NCI-H510A (cell line): ENCODE results near the gene B9D1.

Experiments used
- DNase-seq: peaks from one replicate; lab custom pipeline; 2025; lab: John Stamatoyannopoulos, UW

B9D1 gene

DNA sequence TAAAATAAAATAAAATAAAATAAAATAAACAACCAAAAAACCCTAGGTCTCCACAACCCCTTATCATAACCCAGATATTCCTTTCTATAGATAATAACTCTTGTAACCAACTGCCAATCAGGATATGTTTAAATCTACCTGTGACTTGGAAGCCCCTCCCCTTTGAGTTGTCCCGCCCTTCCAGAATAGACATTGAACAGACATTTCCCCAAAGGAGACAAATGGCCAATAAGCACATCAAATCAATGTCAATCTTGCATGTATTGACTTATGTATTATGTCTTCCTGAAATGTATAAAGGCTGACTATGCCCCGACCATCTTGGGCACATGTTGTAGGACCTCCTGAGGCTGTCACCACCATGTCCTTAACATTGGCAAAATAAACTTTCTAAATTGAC lies 14.3 kb upstream of the B9D1 start:
- peak; percentile 36 for DNase-seq

DNA sequence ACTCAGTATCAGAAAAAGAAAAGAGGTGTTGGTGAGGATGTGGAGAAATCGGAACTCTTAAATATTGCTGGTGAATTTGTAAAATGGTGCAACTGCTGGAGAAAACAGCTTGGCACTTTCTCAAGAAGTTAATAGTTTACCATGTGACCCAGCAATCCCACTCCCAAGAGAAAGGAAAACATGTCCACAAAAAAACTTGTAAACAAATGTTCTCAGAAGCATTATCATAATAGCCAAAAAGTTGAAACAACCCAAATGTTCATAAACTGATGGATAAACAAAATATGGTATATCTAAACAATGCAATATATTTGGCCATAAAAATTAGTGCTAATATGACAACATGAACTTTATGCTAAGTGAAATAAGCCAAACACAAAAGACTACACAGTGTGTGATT lies 13.2 kb upstream of the B9D1 start:
- DNase-seq, result no peak

DNA sequence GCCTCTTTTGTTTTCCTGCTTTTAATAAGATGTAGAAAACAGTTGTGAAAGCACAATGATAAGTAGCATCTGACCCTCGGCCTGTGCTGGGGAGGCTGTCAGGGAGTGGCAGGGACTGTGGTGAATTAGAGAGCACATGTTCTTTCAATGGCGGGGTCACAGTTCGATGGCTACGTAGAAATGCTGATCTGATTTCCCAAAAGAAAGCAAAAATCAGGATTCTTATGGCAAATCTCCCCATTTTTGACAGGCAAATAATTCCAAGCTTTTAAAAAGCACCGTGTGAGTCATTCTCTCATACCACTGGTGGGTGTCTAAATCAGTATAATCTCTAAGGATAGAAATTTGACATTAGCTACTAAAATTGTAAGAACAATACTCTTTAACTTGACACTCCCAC lies 11.6 kb upstream of the B9D1 start:
- DNase-seq, result no peak

DNA sequence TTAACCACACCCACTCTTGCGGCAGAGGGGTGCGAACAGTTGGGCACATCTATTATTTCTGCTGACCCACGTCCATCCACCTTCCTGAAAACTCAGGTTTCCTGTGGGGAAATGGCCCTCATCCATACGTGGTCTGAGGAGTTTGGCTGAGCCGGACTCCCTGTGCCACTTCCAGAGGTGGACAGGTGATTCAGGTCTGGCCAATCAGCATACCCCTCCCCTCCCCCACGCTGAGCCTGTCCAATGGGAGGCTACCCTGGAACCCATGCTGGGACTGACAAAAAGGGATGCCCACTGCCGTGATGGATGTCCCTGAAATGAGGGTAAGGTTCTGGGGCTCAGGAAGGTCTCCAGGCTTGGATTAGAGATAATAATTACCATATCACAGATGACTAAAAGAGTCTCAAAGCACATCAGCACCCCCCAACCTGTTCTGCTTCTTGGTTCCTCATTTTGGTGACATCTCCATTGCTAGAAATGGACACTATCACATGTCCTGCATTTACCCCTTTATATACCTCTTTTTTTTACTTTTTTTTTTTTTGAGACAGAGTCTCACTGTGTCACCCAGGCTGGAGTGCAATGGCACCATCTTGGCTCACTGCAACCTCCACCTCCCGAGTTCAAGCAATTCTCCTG lies 10.5 kb upstream of the B9D1 start:
- DNase-seq, result no peak

DNA sequence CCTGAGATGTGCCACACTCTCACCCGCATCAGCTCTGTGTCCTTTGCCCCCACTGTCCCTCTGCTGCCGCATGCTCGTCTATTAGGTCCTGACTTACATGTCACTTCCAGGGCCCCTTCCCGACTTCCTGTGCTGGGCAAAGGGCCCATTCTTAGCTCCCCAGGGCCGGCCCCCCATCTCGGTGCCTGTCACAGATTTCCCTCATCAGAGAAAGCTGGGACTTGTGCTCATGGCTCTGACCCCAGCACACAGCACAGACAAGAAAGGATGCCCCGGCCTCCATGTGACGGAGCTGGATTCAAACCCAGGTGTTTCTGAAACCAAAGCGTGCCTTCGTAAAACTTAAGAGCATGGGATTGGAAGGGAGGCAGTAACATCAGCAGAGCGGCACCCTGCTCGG lies 9.9 kb upstream of the B9D1 start:
- no peak for DNase-seq

DNA sequence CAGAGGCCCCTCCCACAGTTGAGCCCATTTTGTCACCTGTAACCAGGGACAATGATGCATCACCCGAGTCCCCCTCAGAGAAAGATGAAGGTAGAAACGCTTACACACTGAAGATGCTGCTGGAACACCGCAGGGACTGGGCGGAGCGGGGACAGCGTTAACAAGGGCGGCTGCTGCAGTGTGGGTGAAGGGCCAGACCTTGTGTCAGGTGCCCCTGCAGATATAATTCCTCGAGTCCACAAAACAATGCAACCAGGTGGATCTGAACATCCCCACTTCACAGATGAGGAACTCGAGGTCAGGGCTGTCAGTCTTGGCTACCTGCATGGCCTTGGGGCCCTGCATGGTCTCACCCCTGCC lies 9.5 kb upstream of the B9D1 start:
- no peak for DNase-seq

DNA sequence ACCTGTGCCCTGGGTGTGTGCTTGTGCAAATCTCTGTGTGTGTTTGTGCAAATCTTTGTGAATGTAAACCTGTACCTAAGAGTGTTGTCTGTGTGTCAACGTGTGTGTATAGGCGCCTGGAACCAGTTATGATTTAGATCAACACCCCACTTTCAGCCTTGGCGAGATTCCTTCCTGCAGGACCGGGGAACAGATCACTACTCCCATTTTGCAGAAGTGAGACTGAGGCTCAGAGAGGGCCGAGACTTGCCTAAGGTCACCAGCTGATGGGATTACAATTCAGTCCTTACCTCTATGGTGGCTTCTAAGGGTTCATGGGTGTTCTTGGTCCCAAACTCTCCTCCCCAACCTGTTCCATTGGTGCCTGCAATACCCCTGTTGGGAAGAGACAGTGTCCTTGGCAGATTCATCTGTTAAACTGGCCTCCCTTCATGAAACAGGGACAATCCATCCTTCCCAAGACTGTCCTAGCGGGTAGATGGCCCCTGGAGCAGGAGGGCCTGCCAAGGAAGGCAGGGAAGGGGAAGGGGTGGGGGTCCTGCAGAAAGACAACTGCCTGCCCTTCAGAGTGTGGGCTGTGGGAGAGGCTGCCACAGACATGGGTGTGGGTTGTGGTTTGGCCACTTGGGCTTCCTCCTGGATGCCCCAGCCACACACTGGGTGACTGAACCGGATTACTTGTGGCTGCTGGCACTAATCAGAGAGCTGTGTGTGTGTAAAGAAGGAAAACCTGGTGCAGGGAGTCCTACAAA lies 8.9 kb upstream of the B9D1 start:
- no peak for DNase-seq

DNA sequence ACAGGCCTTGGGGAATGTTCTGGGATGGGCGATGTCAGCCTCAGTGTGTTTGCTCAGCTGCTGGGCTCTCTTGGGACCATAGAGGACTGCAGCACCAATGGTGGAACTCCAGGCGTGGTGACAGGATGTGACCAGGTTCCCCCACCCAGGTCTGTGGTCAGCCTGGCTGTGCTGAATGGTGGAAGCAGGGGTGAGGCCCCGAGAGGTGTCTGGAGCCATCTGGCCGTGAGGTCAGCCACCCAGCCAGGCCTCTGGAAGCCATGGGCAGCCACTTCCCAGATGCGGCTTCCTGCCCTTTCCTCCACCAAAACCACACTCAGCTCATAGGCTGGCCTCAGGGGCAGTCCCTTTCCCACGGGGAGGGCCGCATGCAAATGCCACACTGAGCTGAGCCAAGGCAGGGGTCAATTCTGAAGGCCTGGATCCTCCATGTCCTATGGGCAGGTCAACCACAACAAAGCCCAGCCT lies 8.0 kb upstream of the B9D1 start:
- peak; percentile 32 for DNase-seq

DNA sequence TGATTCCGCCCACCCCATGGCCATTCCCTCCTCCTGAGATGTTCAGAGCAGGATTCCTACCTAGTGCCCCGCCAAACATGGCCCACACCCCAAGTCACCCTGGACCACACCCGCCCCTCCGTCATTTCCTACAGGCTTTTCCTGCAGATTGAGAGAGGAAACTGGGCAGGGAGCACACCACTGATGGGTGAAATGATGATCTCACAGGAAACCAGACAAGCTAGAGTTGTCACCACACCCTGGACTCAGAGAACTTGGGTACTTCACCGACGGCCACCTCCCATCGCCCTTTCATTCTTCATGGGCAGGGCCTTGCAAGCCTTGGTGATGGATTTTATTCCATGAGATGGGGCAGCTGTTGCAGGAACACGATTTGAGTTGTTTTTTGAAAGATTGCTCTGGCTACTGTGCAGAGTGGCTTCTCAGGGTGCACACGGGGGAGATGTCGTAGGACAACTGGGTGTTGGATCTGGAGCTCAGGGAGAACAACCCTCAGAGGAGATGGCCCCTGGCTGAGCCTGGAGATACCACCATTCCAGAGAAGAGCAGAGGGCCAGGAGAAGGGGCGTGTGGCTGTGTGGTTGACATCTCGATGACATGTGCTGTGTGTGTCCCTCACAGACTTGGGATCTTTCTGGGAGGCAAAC lies 7.4 kb upstream of the B9D1 start:
- no peak for DNase-seq

DNA sequence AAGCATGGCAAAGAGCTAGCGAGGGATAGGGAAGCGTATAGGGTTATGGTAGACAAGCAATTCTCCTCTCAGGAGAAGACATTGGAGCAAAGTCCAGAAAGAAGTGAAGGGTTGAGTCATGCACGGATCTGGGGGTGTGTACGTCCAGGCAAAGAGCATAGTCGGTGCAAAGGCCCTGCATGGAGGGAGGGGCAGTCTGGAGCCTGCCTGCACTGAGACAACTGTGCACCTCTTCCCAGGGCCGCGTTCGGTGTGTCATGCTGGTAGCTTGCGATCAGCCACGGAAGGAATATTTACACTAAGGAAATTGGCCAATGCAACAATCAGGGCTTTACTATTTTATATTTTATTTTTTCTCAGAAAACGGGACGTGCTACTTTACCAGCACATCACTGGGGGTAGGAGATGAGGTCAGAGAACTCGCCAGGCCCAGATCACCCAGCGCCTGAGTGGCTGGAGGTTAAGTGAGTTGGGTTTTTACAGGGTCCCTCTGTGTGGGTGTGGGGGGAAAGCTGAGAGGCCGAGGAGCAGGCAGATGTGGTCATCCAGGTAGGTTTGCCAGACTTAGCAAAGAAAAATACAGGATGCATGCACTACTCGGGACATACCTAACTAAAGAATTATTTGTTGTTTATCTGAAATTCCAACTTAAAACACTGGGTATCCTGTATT lies 6.7 kb upstream of the B9D1 start:
- no peak for DNase-seq

DNA sequence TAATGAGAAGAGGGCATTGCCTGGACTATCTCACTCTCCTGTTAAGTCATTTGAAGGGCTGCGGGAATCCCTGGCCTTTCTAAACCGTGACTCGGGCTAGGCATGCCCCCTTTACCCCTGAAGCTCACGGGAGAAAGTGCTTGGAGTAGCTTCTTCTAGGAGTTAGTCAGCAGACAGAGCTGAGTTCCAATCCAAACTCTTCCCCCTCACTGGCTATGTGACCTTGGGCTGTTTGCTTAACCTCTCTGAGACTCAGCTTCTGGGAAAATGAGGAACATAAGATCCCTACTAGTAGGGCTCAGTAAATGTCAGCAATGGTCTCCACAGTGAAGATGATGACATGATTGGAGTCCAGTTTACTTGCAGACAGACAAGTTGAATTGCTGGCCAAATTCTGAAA lies 5.7 kb upstream of the B9D1 start:
- DNase-seq, result no peak

DNA sequence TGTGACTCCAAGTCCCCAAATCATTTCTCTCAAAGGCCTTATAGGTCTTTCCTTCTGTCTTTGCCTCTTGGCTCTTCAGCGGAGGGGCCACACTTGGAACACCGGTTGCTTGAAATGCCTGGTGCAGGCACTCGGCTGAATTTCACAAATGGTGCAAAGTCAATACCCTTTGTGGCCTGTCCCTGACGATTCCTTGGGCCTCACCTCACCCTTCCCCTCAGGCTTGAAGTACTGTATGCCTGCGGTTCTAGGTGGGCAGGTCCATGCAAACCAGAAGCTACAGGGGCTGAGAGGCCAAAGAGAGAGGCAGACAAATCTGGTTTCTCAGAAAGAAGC lies 4.1 kb upstream of the B9D1 start:
- DNase-seq, result no peak

DNA sequence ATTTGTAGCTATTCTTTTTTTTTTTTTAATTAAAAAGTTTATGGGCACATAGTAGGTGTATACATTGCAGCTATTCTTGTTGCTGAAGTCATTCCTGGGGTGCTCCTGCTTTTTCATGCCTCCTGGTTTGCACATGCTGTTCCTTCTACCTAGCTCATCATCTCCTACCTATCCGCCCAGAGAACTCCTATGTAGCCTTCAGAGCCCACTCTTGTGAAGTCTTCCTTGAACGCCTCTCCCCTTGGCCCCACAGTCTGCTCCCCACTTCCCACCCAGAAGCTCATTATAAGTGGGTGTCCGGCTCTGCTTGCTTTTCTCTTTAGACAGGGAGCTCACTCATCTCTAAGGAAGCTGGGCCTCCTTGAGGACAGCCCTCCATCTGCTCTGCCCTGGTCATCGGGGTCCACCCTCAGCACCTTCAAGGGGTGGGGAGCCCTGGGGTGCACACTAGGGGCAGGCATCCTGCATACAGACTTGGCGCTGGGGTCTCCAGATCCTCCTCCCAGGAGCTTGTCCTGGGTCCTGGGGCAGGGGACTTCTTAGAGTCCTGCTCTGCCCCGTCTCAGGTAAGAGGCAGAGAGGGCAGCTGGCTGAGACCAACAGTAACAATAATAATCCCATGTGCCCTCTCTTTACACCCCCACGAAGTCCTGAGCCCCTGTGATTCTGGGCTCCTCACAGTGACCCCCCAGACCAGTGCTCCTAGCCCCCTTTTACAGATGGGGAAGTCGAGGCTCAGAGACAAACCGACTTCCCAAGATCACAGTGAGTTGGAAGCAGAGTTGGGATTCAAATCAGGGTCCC lies 3.5 kb upstream of the B9D1 start:
- DNase-seq, result no peak

DNA sequence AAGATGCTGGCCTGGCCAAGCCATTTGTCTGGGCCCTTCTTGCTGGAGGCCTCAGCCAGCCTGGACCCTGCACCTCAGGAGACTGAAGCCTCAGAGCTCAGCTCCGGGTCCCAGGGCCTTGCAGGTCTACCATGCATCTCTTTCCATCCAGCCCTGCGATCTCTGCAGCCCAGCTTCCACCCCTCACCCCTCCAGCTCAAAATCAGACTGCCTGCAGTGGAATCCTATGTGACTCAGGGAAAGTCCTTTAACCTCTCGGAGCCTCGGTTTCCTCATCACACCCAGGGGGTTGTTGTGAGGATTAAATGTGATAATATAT lies 2.9 kb upstream of the B9D1 start:
- DNase-seq, result no peak

DNA sequence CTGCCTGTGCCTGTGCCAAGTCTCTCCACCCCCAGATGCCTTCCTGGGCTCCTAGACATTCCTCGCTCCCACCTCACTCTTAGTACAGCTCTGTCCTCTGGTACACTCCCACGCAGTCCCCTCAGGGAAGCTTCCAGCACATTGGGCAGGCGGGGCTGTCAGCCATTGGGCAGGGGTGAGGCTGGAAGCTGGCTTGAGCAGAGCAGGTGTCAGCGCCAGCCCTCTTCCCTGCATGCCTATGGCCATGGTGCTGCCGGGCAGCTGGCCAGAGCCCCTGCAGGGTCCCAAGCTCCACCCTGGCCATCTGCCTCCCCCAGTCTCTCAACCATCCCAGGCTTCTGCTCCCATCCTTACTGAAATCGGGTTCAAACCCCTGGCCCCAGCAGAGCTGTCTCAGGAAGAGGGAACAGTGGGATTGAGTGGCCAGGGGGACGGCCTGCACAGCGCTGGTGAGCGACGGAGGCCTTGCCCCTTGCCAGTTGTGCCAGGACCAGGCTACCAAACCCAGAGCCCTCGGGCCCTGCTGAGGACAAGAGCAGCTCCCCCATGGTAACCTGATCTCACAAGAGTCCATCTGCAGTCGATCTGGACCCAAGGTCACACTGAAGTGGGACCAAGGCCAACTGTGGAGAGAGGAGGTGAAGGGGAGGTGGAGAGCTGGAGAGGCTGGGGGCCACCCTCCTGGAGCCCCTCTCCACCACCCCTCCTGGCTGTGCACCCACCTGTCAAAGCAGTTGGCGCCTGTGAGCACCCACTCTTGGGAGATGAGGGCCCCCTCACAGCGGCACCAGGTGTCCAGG lies 2.4 kb upstream of the B9D1 start:
- DNase-seq, result no peak

DNA sequence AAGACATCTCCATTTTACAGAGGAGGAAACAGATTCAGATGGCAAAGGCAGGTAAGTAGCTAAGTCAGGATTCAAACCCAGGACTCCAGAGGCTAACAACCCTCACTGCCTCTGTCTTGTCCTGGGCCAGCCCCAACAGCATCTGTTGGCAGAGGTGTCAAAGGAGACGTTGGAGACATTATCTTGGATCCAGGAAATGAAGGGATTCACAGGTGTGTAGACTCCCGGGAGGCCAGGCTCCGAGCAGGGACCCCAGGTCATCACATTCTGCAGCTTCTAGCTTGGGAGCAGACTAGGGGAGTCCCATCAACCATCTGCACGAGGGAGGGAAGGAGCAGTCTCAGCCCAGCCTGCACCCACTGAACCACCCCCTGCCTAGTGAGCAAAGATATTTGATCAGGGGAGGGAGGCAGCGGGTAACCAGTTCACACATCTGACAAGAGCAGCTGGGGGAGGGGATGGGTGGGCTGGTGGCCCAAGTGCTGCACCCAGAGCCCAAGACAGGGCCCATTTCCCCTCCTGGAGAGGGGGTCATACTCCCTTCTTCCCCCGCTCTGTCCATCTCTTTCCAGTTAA lies 1.0 kb upstream of the B9D1 start:
- no peak for DNase-seq

DNA sequence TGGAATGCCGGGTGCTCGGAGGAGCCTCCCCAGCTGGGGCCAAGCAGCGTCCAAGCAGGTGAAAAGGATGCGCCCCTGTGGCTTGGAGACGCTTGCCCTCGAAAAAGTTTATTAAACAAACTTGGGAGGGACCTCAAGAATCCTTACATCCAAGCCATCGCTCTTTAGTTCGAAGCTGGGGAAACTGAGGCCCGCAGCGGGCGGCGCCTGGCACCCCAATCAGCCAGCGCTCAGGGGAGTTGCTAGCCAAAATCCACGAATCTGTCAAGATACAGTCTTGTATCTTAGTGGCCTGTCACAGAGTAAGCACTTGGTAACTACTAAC lies 553 bp upstream of the B9D1 start:
- no peak for DNase-seq

DNA sequence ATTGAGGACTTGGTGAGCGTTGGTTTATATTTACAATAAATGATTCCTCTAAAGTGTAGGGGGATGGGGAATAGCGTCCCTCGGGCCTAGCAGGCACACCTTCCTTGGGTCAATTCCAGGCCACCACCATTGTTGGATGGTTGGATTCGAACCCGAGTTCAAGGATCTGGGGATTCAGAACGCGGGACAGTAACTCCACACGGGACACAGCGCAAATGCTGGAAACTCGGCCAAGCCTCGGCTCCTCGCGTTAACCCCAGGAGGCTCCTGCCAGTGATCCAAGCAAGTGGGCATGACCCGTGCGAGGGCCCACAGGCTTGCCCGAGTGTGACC lies 613 bp downstream of the B9D1 start:
- no peak for DNase-seq

DNA sequence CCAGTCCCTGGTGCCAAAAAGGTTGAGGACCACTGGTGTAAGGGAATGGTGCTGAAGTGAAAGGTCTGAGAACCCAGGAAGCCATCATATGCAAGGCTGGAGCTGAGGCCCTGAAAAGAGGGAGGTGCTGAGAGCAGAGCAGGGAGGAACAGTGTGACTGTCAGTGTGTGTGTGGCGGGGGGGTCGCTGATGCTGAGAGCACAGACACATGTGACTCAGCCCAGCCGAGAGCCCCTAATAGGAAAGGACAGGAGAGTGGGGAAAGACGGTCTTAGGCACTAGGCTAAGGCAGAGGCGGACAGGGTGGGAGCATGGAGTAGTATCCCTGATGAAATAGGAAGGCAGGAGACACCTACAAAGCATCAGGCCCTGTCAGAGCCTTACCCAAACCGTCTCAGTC lies 1.2 kb downstream of the B9D1 start:
- no peak for DNase-seq

DNA sequence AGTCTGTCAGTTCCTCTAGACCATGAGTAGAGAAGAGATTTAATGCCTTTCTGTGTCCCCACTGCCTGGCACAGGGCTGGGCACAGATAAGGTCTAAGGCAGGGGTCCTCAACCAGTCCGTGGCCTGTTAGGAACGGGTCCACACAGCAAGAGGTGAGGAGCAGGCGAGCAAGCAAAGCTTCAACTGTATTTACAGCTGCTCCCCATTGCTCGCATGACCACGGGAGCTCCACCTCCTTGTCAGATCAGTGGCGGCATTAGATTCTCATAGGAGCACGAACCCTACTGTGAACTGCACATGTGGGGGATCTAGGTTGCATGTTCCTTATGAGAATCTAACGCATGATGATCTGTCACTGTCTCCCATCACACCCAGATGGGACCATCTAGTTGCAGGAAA lies 1.8 kb downstream of the B9D1 start:
- no peak for DNase-seq

DNA sequence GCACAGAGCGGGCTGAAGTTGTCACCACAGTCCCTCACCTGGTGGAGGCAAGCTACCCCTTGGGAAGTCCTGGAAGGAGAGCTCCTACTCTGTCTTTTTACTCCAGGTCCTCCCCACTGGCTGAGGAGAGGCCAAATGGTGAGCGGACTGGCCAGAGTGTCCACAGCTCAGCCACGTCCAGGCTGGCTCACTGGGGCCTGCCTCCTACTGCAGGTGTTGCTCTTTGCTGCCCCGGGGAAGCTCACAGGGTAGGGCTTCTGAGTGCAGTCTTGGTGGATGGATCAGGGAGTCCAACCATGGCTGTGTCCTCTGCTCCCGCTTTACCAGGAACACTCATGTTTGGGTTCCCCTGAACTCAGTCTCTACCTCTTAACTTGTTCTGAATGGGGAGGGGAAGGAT lies 2.7 kb downstream of the B9D1 start:
- DNase-seq, result no peak

DNA sequence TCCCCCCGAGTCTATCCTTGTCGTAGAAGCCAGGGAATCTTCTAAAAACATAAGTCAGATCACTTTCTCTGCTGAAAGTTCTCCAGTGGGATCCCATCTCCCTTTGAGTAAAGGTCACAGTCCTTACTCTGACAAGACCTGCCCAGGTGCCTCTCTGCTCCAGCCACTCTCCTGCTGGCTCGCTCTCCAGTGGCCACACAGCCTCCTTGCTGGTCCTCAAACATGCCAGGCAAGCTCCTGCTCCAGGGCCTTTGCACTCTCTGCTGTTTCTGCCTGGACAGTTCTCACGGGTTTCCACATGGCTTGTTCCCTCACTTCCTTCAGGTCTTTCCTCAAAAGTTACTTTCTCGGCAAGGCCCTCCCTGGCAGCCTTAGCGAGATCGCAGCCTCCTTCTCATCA lies 3.4 kb downstream of the B9D1 start:
- no peak for DNase-seq
